ENCODE results near the gene RNF123. TPM values are rescaled to one million over a fixed set of nuclear protein-coding genes. Genes with fewer than 3 reads are reported as not detected.

The RNF123 gene
- total RNA-seq, 6 experiments from 2014 or later: 32.4 to 48.3 (median 39.9) TPM

GRCh38 chr3:49721596-49721895, 32.2 kb downstream of the RNF123 start:
- no peak for ATAC-seq
- no peak for DNase-seq
- TF ChIP-seq POLR2A (IDR thresholded peaks at IDR 0.05) (no peak), CTCF (IDR thresholded peaks at IDR 0.05) (no peak)
- 67% methylated on average over 5 of the region's 9 CpGs for WGBS (ENCODE audit: insufficient coverage, low coverage, low lambda C conversion rate, missing lambda C conversion rate)
- H3K27me3 ChIP-seq: no peaks in the 10 kb centered on the region
- H3K27ac ChIP-seq: no peak overlapping the region
- H3K4me1 ChIP-seq: peaks cover 0 to 31% (median 5%) of the 10 kb centered on the region in 4 donors
- no peaks in the 10 kb centered on the region for H3K9me3 ChIP-seq
- intact Hi-C loops (cut with DNase I): no loop called here
- peaks cover 0 to 19% (median 8%) of the 10 kb centered on the region in 4 donors for H3K36me3 ChIP-seq
- H3K4me3 ChIP-seq: no peak overlapping the region

GRCh38 chr3:49721896-49722781, 32.8 kb downstream of the RNF123 start:
- intact Hi-C loops (cut with DNase I): no loop called here
- peaks cover 0 to 31% (median 5%) of the 10 kb centered on the region in 4 donors for H3K4me1 ChIP-seq
- peak overlapping the region in 2 of 3 donors; percentile 80 to 92 for H3K4me3 ChIP-seq
- ATAC-seq (no peak), DNase-seq (peak in 1 of 3 donors; percentile 56)
- H3K27me3 ChIP-seq: no peaks in the 10 kb centered on the region
- 70% methylated on average over 2 of the region's 26 CpGs for WGBS (ENCODE audit: insufficient coverage, low coverage, low lambda C conversion rate, missing lambda C conversion rate)
- TF ChIP-seq CTCF (IDR thresholded peaks at IDR 0.05) (no peak), POLR2A (IDR thresholded peaks at IDR 0.05) (no peak)
- H3K36me3 ChIP-seq: peaks cover 0 to 20% (median 10%) of the 10 kb centered on the region in 4 donors
- no peak overlapping the region for H3K27ac ChIP-seq
- no peaks in the 10 kb centered on the region for H3K9me3 ChIP-seq

- peak overlapping the region; percentile 80 to 99 (median 92) for H3K4me3 ChIP-seq
- ATAC-seq (no peak), DNase-seq (peak in 1 of 3 donors; percentile 54)
- intact Hi-C loops (cut with DNase I): no loop called here
- TF ChIP-seq CTCF (IDR thresholded peaks at IDR 0.05) (no peak), POLR2A (IDR thresholded peaks at IDR 0.05) (no peak)
- H3K27me3 ChIP-seq: no peaks in the 10 kb centered on the region
- H3K9me3 ChIP-seq: no peaks in the 10 kb centered on the region
- peak overlapping the region; percentile 68 to 91 (median 90) for H3K27ac ChIP-seq
- peaks cover 0 to 38% (median 5%) of the 10 kb centered on the region in 4 donors for H3K4me1 ChIP-seq
- peaks cover 0 to 21% (median 10%) of the 10 kb centered on the region in 4 donors for H3K36me3 ChIP-seq
- WGBS (ENCODE audit: insufficient coverage, low coverage, low lambda C conversion rate, missing lambda C conversion rate): 44% methylated on average over 4 of the region's 8 CpGs
Observed at GRCh38 chr3:49722896-49723295, 33.5 kb downstream of the RNF123 start.

- Histone ChIP-seq H3K36me3 (peaks cover 0 to 21% (median 10%) of the 10 kb centered on the region in 4 donors), H3K27ac (peak overlapping the region; percentile 68 to 91 (median 90)), H3K4me3 (peak overlapping the region; percentile 80 to 99 (median 92)), H3K27me3 (no peaks in the 10 kb centered on the region), H3K9me3 (no peaks in the 10 kb centered on the region), H3K4me1 (peaks cover 0 to 42% (median 5%) of the 10 kb centered on the region in 4 donors)
- TF ChIP-seq POLR2A (IDR thresholded peaks at IDR 0.05) (no peak), CTCF (IDR thresholded peaks at IDR 0.05) (no peak)
- ATAC-seq (peak; percentile 12 to 31 (median 18)), DNase-seq (peak in 2 of 3 donors; percentile 74 to 80)
- intact Hi-C loops (cut with DNase I): no loop called here
- WGBS (ENCODE audit: insufficient coverage, low coverage, low lambda C conversion rate, missing lambda C conversion rate): 0% methylated on average over 9 of the region's 20 CpGs
Observed at GRCh38 chr3:49723296-49723627, 33.9 kb downstream of the RNF123 start.

Data from right lobe of liver (tissue), 6 donors.